NCI-H446 treated with DMSO at 0.1 percent for 48 hours (cell line): ENCODE measurements around the gene NDST1.

ENCODE experiments used
- DNase-seq: peaks from one replicate; lab custom pipeline; 2025; lab: John Stamatoyannopoulos, UW

NDST1 gene

DNA sequence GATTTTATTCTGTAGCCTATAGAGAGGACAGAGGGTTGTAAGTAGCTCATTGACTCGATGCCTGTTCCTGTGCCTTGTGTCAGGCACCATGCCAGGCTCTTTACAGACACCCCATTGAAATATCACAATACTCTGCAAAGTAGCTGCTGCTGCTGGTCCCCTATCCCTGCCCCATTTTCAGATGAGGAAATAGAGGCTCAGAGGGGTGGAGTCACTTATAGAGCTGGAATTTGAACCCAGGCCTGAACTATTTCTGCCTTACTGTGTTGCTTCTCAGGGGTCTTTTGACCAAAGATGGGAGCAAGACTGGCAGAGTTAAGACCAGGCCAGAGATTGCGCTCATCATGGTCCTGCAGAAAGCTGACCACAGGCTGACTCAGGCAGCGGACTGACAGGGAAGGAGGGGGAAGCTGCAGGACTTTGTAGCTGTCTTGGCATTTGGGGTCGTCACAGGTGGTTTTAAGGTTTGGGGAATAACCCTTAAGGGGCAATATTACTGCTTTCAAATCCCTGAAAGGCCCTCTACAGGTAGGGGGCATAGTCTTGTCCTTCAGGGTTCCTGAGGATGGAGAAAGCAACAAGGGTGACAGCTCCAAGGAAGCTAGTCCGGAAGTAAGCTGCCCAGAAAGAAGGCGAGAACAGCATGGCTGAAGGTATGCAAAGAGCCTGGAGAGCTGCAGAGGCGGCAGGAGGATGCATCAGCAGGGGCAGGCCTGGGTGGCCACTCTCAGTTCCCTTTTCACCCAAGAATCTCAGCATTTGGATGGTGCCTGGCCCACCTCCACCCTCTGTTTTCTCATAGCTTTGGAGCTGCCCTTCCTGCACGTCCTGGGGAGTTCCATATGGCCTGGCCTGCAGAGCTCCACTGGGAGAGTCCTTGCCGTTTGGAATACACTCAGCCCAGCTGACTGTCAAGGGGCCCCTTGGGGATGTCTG, 18.3 kb upstream of the NDST1 start:
- DNase-seq: no peak

DNA sequence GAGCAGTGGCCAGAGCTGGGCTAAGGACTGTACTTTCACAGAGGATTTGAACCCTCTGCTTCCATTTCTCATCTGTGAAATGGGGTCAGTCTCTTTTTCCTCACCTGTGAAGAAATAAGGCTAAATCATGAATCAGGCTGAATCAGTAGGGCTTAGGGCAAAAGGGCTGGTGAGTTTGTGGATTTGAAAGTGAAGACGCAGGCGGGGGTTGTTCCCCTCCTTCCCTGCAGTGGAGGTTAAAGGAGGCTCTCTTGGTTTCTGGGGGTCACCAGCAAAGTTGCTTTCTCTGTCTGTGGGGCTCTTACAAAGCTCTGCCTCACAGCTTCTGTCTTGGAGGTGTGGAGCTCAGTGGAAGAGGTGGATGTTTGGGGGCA, 17.6 kb upstream of the NDST1 start:
- no peak for DNase-seq

DNA sequence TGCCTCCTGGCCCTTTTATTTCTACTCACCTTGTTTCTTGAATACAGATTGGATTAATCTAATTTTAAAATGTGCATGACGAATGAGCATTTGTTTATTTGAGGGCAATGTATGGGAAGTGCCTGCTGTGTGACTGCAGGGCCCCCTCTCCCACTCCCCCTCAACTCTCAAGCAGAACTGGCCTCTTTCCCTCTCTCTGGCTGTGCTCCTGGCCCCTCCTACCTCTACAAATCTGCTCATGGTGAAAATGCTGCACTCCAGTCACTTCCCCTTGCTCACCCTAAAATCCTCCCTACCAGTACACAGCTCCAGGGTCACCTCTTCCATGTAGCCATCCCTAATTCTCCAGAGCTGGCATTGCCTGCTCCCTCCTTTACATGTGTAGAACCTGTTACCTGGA, 17.2 kb upstream of the NDST1 start:
- no peak for DNase-seq

DNA sequence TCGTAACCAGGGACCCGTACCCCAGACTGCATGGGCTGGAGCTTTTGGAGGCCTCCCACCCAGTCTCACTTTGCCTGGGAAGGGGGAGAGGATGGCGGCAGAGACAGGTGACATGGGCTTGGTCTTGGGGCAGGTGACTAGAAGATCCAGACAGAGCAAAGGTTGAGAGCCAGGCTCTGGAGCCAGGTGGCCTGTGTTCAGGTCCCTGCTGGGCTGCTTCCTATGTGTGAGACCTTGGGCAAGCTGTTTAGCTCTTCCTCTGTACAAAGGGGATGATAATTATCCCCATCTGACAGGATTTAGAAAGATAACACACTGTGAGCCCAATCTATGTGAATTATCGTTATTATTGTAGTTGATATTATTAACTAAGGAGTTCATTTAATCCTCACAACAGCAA, 16.1 kb upstream of the NDST1 start:
- DNase-seq: no peak

DNA sequence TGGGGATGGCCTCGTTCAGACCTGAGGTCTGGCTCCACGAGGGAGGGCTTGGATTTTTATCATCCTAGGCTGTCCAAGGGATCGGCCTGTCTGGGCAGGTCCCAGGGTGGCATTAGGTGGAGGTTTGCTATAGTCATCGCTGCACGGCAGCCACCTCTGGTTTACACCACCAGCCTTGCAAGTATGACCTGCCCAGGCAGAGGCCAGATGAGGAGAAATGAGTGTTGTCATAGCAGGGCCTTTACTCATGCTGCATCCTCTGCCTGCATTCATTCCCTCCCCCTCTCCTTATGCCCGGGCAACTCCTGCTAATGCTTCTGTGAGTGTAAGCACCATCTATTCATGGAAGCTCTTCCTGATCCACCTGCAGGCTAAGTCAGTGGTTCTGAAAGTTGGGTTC, 15.3 kb upstream of the NDST1 start:
- DNase-seq: no peak

DNA sequence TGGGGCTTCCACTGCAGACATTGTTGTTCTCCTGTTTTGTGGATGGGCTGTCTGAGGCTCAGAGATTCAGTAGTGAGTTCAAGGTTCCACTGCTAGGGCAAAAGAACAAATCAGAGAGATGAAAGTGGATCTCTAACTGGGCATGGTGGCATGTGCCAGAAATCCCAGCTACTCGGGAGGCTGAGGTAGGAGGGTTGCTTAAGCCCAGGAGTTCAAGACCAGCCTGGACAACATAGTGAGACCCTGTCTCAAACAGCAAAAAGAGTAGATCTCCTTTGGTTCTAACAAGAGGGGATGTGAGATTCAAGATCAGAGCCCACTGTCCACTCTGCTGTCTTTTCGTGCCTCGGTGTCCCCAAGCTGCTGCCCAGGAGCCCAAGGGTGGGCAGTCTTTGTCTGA, 11.8 kb upstream of the NDST1 start:
- DNase-seq: no peak

DNA sequence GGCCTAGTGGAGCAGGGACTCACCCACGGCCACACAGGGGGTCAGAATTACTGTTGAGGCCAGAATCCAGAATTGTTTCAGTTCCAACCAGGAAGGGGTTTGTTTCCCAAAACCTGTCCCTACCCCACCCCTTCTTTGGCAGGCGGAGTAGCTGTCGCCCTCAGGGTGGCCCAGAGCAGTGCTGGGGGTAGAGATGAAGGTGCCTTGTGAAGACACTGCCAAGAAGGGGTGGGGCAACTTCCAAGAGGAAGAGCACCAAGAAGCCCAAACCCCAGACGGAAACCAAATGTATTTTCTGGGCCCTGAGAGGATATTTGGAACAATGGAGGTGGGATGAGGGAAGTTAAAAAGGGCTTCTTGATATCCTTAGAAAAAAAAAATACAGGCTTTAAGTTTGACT, 11.4 kb upstream of the NDST1 start:
- no peak for DNase-seq

DNA sequence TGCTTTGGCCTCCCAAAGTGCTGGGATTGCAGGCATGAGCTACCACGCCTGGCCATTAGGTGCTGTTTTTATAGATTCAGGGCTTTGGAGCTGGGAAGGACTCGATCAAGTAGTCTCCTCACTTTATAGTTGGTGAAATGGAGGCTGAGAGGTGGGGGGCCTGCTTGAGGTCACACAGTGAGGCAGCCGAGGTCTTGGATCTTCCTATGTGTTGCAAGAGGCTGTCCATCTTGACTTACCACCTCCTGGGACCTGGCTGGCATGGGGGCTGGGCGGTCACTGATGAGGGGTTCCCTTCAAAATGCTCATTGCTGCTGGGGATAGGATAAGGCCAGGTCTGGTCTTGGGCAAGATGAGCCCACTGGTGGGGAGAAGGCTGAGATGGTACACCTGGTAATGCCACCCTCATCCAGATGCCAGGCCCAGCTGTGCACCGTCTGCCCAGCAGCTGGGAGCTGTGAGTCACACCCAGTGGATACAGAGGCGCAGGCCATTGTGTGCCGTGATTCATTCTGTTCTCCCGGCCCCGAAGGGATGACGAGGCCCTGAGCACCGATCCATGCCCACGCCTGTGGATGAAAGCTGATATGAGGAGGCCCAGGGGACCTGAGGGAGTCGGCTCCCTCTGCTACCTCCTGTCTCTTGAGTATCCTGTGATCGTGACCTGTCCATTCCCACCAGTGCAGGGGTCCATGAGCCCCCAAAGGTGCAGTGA, 10.5 kb upstream of the NDST1 start:
- DNase-seq: no peak

DNA sequence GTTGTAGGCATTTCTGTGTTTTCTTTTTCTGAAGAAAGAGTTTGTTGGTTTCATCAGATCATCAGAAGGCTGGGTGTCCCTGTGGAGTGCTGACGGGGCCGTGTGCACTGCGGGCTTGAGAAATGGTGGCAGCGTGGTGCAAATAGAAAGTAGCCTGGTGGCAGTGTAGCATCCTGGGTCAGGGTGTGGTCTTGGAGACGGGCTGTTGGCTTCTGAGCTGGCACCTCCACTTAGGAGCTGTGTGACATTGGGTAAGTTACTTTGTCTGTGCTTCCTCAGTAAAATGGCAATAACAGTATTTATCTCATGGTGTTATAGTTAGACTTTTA, 10.0 kb upstream of the NDST1 start:
- DNase-seq: no peak

DNA sequence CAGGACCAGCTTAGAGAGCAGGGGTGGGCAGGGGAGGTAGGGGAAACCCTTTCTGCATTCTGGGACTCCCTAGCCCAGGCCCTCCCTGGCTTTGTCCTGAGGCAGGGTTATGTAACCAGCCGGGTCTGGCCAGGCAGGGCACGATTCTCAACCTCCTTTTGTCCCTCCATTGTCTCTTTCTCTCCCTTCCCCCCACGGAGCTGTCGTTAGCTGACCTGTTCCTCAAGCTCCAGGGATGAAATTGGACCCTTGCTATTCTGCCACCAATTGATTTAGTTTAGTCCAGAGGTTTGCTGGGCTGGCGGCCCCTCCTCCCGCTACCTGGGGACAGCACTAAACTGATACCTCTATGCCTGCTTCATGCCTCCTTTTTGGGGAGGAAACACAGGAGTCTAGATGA, 9.4 kb upstream of the NDST1 start:
- no peak for DNase-seq

DNA sequence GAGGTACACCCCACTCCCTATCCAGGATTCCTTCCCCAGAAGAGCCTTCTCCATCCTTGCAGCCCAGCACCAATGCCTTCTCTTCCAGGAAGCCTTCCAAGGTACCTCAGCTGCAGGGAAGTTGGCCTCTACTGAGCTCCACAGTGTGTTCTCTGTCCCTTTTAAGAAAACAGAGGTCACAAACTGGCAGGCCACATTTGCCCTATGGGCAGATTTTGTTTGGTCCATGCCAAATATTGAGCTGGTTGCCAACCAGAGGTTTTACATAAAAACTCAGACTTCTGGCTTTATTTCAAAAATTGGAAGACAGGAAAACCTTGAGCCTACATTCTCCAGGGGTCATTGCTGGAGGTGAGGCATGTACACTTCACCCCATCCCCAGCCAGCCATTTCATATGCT, 9.0 kb upstream of the NDST1 start:
- no peak for DNase-seq

DNA sequence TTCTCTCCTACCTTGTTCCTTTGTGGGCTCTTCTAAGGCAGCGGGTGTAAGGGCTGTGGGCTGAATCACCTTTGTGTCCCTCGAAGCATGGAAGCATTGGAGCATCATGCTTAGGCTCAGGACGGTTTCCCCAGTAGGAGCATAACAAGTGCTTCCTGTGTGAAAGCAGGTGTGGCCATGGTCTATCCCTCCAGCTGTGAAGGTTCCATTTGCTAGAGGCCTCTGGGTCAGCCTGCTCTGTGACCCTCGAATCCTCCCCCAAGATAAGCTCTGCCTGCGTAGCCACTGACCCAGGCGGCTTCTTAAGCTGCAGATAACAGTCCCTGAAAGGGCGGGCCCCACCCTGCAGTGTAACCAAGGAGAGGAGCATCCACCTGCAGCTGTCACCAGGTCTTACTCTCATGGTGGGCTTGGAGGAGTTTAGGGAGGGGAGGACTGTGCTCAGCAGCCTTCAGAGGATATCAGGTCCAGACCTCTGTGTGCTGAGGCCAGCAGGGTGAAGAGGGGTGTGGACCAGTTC, 8.4 kb upstream of the NDST1 start:
- no peak for DNase-seq

DNA sequence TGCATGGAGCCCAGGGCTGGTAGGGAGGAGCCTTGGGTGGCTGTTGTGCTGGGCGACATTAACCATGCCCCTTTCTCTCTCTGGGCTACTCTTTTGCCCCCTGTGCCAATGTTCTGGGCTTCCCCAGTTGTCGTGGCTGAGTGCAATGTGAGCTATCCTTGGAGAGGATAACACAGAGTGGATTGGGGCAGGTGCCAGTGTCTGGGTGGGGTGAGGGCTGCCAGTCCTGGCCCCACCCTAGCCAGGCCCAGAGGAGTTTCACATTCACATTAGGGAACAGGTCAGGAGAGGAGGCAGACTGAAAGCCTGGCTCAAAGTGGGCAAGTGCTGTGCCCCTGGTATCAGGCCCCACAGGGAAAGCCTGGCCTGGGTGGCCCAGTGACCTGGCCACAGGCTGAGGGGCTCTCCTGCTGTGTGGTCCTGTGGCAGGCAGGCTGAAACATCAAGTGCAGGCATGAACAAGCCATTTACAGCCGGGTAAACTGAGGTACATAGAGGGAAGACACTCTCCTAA, 7.5 kb upstream of the NDST1 start:
- no peak for DNase-seq

DNA sequence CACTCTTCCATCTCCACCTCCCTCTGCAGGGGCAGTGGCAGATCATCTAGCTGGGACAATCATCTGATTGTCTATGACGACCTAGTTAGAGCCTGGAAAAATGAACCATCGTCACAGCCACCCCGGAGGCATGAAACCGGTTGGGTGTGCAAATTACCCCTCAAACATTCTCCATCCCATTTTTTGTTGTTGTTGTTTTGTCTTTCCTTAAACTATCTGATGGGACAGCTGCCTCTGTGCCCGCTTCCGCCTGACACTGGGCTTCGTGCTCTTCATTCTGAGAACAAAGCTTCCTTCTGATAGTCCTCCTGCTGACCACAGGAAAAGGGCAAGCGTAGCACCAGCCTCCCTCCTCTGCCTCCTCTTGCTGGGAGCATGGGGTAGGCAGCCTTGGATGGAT, 7.0 kb upstream of the NDST1 start:
- DNase-seq: no peak

DNA sequence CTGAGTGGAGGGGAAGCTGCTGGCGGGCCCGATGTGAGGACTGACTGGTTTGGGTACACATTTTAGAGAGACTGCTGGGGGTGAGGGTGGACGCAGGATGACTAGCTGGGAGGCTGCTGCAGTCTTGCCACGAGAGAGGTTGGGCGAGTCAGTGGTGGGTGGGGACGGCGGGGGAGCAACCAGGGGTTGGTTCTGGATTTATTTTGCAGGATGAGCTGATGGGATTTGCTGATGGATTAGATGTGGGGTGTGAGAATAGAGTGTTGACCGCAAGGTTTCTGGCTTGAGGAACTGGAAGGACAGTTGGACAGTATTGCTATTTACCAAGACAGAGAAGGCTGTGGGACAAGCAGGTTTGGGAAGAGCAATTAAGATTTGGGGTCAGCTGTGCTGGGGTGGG, 5.8 kb upstream of the NDST1 start:
- DNase-seq: no peak

DNA sequence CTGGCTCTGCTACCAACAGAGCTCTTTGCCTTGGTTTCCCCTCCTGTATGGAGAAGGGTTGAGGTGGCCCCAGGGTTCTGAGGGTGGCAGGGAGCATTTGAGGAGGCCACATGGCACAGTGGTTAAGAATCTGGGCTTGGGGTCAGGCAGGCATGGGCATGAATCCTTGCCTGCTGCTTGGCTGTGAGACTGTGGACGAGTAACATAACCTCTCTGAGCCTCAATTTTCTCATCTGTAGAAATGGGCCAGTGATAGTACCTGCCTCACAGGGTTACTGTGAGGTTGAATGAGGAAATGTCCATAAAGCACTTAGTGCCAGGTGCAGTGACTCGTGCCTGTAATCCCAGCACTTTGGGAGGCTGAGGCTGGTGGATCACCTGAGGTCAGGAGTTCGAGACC, 5.1 kb upstream of the NDST1 start:
- no peak for DNase-seq

DNA sequence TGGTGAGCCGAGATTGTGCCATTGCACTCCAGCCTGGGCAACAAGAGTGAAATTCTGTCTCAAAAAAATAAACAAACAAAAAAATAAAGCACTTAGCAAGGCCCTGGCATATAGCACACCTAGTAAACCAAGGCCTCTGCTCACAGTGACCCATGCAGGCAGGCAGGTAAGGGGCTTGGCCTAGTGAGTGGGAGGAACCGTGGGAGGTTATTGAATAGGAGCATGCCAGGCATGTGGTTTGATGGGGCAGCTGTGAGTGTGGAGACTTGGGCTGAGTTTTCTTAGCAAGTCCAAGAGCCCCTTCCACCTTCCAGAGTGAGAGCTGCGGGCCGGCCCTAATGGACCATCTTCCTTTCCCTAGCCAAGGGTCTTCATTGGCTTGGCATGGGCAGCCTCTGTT, 4.5 kb upstream of the NDST1 start:
- DNase-seq: no peak

DNA sequence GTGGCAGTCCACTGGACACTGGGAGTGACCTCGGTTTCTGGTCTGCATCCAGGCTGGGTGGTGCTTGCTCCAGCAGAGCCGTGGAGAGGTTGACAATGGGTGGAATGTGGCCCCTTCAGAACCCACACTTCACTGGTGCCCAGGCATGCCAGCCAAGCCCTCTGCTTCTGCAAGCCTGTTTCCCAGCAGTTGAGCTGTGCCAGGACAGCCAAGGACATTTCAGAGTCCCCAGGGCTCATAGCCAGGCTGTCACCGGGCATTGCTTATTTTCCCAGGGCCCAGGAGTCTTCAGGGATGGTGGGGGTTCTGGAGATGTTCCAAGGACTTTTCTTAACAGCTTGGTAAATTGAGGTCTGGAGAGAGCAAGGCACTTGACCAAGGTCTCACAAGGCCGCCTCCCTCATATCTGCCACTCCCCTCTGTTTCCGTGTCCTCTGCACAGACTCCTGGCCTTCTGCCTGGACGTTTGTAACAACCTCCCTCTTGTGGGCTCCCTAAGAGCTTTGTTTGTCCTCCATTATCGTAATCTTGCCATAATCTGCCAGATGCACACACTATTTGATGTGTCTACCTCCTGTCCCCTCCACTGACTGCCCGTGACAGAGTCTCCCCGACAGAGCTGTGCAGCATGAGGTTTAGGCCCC, 3.8 kb upstream of the NDST1 start:
- DNase-seq: no peak

DNA sequence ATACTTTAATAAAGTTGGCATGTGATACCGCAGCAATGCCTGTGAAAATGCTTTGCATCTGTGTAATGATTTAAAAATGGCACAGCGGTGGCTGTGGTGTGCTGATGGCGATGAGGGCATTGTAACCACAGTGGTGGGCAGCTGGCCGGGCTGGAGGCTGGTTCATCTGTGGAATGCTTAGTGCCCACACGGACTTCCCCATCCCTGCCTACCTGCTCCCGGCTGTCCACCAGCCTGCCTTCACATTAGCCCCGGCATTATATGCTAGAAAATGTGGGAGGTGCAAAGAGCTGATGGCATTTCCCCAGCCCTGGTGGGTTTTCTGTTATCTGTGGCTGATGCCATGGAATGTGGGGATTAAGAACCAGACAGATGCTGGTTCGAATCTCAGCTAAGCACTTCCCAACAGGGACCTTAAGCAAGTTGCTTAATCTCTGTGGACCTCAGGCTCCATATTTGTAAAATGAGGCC, 2.9 kb upstream of the NDST1 start:
- DNase-seq: no peak

DNA sequence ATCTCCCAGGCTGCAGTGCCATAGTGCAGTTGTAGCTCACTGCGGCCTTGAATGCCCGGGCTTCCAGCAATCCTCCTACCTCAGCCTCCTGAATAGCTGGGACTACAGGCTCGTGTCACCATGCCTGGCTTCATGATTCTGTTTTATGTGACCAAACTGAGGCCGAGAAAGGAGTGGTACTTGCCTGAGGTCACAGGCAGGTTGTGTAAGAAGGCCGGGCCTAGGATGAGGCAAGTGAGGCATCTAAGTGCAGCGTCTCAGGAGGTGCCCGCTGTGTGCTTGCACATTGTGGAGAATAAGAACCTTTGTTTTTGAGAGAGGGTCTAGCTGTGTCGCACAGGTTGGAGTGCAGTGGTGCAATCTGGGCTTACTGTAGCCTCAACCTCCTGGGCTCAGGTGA, 2.1 kb upstream of the NDST1 start:
- no peak for DNase-seq

DNA sequence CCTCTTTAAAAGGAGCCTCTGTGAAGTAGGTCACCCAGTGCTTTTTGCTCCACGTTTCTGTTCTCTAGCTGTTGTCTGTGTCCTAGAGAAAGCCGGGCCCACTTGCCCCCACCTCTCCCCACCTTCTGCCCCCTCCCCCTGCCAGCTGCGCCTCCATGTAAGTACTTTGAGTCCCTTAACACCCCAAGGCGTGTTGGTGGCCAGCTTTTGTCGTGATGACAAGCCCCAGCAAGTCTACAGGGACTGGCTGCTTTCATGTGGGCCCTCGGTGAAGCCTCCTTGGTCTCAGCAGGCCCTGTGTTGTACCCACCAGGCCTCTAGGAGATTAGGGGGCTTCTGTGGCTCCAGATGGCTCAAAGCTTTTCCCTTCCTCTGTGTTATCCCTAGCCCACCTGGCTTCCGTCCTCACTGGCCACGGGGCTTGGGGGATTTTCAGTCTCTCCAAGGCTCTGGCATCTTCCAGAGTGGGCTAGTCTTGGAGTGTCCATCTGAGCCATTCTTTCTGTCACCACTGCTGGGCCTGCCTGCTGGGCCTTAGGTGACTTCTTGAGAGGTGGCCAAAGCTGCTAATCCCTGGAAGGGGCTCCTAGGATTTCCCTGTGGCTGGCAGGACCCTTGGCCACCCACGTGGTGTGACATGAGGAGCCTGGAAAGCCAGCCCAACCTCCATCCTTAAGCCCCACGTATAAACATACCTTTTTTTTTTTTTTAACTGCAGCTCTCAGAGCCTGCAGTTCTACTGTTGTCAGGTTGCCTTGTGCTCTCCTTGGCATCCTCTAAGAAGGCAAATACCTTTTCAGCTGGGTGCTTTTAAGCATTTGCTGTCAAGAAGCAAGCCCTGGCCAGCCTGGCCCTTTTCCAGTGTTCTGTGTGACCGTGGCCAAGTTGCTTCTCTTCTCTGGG, 1.1 kb upstream of the NDST1 start:
- no peak for DNase-seq

DNA sequence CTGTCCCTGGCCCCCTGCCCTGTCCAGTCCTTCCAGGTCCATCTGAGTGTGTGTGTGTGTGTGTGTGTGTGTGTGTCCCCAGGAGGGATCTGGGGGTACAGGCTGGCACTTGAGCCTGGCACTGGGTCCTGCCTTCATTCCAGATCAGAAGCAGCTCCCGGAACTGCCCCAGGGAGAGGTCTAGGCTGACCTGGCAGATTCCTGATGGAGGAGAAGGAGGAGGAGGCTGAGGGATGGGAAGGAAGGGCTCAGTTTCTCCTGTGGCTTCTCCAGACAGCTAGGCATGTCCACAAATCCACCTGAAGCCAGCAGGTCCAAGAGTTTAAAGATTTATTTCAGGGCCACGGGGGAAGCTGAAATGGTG, 328 bp downstream of the NDST1 start:
- DNase-seq: no peak
